GDM1 (cell line): Measurements from ENCODE around the gene MARCHF6.
A peak's percentile ranks its signal among the peaks of the same experiment; 100 is the strongest.
"Not testable (repeated sequence)": the region's sequence is repeated elsewhere in the genome, so short reads cannot be mapped to it uniquely, and the experiment has no call there.

Source experiments
- DNase-seq: peaks from one replicate; lab custom pipeline; 2025; lab: John Stamatoyannopoulos, UW

MARCHF6 gene

DNA sequence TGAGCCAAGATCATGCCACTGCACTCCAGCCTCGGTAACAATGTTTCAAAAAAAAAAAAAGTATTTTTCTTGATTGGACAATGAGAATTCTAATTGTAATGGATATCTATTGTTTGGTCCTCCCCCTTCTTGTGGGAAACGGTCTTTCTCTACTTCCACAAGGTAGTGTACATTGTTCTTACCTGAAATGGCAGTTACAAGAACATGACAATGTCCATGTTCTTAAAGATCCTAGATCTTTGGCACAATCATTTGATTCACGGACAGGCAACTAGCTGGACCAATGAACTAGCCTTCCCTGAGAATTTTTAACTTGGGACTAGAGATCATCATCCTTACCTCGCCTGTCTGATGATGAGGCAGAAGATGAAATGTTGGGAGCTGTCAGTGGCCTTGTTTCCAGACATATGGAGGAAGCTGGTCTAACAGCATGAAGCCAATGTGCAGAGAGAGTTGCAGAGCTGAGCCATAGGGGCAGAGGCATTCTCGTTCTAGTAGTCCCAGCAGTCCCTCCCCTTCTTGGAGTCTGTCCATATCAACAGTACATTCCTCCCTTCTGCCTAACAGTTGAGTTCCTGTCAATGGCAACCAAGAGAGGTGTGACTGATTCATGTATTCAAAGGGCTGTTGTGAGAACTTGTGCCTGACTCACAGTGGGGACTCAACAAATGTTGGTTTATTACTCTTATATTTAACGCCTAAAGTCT lies 2.1 kb upstream of the MARCHF6 start:
- DNase-seq, result no peak

DNA sequence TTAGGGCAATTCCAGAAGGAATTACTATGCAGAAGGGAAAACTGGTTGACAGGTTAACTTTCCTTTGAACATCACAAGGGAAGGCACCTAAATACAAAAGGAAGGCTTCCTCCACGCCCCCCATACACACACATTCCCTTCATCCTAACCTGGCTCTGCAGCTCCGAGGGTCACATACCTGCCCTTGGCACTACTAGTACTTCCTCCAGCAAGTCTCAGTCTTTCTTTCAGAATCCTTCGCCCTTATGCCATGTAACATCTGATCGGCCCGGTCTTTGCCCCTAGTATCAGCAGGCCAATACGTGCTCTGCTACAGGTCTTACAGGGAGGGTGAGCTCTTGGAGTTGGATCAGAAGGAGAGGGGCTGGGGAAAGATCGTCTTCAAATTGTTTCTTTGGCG lies 1.6 kb upstream of the MARCHF6 start:
- DNase-seq, result no peak

DNA sequence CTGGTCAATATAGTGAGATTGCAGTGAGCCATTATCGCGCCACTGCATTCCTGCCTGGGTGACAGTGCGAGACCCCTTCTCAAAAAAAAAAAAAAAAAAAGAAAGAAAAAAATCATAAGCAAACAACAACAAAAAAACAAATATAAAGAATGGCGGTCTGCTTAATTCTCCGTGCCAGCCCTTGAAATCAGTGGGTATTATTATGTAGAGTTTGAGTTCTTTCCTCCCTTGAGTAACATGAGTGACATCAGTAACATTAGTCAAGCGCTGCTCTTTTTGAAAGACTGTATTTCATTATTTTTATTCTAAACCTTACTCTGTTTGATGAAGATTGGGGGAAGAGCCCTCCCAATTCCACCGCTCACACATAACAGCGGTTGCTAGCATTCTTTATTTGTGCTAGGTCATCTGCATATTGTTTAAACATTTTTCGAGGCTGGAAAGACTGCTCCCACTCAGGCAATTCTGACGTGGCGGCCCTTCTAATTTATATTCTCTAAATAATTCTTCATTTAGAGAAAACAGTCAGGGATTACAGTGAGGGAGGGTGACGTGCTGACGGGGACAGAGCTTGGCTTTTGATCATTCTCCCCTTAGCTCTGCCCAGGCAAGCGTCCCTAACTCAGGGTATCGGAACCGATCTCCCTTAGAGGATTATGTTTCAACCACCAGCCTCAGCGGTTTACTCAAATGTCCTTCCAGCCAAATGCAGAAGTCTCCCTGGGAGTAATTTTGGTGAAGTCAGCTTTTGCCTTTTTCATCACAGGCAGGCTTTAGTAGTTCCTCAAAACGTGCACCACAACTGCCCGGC lies 860 bp upstream of the MARCHF6 start:
- no peak for DNase-seq

DNA sequence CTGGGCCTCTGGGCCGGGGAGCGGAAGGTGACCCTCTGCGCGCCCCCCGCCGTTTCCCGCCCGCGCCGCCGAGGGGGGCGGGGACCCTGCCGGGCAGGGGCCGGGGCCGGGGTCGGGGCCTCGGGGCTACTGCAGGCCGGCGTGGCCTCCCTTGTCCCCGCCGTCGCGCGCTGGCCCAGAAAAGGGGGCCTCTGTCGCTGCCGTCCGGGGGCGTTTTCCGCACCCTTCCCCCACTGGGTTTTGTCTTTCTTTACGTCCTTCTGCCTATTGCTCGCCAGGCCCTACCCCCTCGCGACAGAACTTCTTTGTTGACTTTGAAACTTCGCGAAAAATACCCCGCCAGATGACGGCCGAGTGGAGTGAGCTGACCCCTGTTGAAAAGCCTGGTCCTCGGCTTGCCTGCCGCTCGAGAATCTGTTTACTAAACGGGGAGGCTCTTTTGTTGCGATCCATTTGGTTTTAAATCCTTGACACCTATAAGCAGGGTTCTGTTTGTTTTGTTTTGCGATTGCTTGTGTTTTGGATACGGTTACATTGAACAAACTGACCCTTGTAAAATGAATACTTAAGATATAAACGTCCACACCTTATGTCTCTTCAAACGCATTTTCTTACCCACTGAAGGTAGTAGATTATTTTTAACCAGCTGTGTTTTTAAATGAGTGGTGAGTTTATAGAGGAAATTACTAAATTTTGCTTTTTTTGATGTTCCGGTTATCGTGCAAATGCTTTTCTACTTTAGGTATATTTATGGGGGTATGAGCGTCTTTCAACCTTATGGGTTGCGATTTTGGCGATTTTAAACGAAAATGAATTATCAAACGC lies 765 bp downstream of the MARCHF6 start:
- DNase-seq, result no peak

DNA sequence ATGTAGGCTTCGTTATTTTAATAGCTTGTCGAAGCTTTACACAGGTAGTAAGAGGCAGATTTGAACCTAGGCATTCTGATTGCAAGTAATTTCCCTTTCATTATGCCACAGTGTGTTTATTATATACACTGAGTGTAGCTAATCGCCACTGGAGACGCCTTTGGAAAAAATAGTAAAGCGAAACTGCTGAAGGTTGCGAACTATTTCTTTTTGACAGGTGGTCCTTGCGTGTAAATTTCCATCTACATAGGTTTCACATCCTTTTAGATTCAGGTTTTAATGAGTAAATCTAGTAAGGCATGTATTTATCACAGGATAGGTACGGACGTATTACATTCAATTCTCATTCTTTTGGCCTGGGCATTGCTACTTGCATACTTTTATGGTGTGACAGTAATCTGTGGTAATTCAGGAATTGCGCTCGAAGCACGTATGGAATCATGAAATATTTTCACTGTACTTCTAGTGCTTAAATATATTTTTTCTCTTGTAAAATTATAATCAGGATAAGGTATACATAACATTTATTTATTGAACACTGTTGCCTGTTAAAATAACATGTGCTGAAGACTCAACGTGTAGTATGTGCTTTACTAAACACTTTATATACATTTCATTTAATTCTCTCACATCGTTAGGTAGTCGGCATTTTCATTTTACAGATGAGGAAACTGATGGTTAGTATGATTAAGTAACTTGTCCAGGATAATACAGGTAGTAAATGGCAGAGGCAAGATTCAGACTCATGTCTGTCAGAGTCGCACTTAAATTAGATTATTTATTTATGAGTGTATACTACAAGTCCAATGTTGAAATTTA lies 1.8 kb downstream of the MARCHF6 start:
- DNase-seq, result no peak

DNA sequence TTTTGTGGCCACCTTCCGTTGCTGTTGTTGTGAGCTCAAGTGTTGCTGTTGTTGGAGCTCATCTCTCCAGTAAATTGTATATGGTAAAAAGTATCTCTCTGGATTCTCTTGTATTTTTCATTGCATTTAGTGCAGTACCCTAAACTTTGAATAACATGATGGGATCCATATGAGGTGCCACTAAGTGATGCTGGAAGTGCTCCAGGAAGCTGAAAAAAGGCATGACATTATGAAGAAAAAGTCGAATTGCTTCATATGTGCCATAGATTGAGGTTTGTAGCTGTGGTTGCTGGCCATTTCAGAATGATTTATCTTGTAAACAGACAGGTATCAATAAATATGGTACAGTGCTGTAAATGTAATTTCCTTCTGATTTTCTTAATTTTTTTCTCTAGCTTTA lies 5.5 kb downstream of the MARCHF6 start:
- DNase-seq, result no peak

DNA sequence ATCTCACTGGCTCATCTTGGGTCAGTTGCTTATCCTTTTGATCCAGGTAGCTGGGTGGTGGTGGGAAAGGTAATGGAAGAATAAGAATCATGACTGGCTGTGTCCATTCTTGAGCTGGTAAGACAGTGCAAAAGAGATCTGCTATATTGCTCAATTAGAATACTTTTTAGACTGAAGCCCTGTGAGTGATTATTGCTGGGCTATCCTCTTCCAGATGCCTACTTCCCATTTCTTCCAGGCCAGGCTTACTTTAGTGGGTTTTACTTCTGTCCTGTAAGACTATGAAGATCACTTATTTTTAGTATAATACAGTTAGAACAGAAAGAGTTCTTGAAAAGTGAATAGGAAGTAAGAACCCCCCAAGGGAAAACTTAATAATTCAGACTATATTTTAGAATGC lies 7.2 kb downstream of the MARCHF6 start:
- no peak for DNase-seq

DNA sequence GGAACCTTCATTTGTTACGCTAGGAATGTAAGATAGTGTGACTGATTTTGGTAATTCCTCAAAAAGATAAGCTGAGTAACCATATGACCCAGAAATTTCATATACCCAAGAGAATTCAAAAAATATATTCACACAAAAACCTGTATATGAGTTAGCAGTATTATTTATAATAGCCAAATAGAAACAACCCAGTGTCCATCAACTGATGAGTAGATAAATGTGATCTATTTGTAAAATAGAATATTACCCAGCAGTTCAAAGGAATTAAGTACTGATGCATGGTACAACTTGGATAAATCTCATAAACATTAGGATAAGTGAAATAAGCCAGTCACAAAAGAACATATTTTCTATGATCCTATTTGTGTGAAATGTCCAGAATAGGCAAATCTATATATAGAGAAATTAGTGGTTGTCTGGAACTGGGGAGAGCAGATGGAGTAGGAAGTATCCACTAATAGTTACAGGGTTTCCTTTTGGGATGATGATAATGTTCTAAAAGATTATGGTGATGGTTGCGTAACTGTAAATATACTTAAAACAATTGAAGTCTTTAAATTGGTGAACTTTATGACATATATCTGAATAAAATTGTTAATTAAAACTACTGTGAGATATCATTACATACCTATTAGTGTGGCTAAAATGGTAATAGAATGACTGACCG lies 10.2 kb downstream of the MARCHF6 start:
- DNase-seq, result no peak

DNA sequence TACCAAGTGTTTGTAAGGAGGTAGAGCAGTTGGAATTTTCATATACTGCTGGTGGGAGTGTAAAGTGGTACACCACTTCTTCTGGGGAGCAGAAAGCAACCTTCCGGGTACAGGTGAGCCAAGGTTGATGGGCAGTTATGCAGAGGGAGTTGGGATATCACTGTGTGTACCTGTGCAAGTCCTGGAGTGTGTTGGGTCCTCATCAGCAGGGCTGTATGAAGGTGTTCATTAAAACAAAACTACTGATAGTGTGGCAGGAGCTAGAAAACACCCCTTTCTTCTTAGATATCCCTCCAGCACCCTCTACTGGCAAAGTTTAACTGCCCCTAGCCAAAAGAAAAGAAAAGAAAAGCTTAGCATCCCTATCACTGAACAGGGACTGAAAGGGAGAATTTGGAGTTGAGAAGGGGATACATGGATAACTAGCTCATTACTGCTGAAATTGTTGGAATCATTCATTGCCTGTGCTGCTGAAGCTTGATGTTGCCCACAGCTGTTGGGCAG lies 10.7 kb downstream of the MARCHF6 start:
- peak; percentile 29 for DNase-seq

DNA sequence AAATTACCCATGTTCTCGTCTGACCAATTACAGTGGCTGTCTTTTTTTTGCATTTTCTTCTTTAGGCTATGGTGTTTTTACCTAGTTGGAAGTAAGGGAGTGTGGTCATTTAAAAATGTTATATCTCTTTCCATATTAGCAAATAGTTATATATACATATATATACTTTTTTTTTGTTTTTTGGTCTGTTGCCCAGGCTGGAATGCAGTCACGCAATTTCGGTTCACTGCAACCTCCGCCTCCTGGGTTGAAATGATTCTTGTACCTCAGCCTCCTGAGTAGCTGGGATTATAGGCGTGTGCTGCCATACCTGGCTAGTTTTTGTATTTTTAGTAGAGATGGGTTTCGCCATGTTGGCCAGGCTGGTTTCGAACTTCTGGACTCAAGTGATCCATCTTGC lies 12.3 kb downstream of the MARCHF6 start:
- DNase-seq, result no peak

DNA sequence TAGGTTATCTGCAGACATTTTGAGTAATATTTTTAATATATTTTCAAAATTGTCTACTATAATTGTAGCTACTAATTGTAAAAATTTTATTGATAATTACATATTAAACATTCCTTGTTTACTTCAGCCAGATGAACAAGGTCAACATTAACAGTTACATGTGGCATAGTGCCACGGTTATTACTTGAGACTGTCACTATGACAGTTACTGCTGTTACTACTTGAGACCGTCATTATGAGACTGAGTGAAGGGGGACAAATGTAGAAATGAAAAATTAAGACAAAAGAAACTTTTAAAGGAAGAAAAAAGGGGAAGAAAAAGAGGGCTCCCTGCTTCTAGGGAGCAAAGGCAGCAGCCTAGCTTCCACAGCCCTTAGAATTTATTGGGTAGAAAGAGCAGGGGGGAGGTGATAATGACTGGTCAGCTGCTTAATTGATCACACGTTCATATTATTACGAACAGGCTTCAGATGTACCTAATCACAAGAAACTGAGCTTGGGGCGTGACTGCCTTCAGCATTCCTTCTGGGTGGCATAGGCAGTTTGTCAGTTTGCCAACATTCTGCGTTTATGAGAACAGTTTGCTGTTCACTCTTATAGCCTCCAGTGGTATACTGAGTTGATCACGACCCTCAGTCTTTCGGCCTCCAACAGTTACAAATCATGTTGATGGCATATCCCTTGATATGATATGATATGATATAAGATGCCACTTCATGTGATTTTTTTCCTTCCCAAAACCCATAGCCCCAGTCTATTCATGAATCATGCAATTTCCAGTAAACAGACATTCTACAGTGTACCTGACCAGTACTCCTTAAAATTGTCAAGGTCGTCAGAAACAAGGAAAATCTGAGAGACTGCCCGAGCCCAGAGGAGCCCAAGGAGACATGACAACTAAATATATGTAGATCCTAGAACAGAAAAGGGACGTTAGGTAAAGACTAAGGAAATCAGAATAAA lies 13.1 kb downstream of the MARCHF6 start:
- no peak for DNase-seq

DNA sequence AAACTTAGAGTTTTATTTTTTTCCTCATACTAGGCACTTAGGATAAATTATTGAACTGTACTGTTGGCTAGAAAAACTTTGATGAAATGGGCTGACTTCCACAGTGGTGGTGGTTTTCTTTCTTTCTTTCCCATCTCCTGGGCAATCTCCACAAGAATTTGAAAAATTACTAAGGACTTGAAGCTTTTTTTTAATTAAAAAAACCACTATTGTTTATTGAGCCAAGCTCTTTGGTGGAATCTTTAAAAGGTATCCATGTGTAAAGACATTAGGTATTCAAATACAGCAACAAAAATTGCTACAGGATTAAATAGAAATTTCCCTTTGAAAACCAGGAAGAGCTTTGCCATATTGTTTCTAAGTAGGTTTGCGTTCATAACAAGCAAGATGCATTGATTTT lies 14.1 kb downstream of the MARCHF6 start:
- DNase-seq, result no peak

DNA sequence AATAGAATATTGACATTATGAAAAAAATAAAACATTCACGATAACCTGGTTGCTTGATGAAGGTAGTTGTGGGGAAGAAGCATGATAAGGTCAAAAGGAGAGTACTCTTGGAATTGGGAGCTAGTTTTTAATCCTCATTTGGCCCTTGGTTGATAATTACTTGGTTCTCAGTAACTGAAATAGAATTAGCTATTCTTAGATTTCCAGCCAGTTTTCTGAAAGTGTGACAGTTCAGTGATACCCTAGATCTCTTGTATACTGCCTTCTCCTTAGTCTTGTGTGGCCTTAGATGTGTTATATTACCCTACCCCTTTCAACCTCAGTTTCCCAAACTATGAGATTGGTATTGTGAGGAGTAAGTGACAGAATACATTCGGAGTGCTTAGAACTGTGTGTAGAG lies 17.4 kb downstream of the MARCHF6 start:
- no peak for DNase-seq

DNA sequence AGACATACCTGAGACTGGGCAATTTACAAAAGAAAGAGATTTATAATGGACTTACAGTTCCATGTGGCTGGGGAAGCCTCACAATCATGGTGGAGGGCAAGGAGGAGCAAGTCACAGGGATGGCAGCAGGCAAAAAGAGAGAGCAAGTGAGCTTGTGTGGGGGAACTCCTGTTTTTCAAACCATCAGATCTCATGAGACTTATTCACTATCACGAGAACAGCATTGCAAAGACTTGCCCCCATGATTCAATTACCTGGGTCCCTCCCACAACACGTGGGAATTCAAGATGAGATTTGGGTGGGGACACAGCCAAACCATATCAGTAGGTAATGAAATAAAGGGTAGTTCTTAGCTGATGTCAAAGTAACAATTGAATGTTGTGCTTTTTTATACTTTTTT lies 17.9 kb downstream of the MARCHF6 start:
- not testable (repeated sequence) for DNase-seq

DNA sequence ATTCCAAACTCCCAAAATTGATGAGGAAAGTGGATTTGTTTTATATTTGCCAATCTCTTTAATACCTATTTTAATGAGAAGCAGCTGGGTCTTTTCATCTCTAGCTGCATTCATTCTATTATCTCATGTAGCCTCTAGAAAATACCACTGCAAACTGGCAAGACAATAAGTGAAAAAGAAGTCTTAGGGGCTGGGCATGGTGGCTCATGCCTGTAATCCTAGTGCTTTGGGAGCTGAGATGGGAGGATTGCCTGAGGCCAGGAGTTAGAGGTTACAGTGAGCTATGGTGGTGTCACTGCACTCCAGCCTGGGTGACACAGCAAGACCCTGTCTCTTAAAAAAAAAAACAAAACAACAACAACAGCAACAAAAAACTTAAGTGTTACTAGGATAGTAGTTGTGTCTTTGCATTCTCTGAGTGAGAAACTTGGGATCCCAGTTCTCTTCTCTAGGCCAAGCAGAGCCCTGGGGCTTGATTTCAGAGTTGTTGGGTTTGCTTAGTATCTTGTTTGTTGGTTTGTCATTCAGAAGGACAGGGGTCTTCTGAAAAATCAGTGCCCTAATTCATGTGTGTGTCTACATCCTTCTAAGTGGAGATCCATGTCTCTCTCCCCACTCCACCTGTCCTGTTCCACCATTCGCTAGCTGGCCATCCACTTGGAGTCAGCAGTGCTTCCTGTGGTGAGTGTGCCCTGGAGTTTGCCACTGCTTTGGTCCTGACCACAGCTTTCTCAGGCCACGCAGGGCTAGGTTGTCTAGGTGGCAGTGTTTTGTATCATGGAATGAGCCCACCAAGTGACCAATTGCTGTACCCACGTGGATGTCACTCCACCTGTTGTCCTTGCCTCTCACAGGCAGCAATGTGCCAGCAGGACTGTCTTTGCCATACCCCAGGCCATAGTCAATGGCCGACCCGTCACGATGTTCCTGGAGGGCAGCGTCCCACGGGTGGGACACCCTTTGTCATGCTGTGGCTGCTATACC lies 19.5 kb downstream of the MARCHF6 start:
- no peak for DNase-seq

DNA sequence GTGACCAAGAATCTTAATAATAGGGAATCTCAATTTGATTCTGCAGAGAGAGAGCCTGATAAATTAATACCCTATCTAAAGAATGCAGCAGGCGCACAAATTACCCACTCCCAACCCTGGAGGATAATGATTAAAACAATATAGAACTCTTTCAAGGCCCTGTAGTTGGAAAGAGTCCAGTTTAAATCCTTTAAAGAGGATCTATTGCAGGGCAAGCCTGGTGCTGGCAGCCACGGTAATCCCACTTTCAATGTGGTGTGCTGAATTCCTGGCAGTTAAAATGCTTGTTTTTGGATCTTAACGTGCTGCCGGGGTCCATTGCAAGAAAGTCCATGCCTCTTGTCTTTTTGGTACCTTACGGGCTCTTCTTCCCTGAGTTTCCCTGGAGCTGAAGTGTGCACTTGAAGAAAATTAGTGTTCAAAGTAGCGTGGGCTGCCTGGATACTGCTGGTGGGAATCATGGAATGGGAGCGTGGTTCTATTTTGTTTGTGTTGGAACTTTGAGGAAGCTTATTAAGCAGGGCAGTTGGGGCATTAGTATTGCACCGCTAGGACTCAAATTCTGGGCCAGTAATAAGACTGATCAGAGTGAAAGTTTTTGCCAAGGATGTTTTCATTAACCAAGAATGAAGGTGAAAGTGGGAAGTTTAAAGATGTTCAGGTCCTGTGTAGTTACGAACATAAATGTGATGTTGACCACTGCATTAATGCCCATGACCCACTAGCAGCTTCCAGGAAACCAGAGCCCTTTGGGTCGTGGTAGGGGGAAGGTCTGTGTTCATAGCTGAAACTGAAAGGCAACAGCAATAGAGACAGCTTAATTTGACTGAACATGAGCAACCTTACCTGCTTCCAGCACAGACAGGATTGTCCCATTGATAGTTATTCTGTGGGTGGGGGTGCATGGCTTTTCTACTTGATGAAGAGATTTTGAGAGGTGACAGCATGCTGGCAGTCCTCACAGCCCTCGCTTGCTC lies 20.8 kb downstream of the MARCHF6 start:
- DNase-seq, result no peak

DNA sequence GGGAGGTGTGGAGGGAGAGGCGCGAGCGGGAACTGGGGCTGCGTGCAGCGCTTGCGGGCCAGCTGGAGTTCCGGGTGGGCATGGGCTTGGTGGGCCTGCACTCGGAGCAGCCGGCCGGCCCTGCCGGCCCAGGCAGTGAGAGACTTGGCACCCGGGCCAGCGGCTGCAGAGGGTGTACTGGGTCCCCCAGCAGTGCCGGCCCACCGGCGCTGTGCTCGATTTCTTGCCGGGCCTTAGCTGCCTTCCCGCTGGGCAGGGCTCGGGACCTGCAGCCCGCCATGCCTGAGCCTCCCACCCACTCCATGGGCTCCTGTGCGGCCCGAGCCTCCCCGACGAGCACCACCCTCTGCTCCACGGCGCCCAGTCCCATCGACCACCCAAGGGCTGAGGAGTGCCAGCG lies 21.7 kb downstream of the MARCHF6 start:
- not testable (repeated sequence) for DNase-seq
